A549 (cell line): Measurements from ENCODE around the gene FGF14. TPM values are rescaled to one million over a fixed set of nuclear protein-coding genes. Genes with fewer than 3 reads are reported as not detected.

Source experiments
- ATAC-seq, 2 experiments: fragments of 200-7000 bp in 1 of 2; fragments of >200 bp in 1 of 2; cut with Nextera tagmentation in 1 of 2; cut with Tn5 transposase in 1 of 2; 3 replicates each; pipeline versions ENCODE4 v1.8.0 to v1.9.1; 2018 to 2020; ENCODE audit warnings: mild to moderate bottlenecking in 1 of 2, moderate library complexity in 1 of 2
- CTCF ChIA-PET: fragments of 300-600 bp; sonication (Branson Sonifier 250); formaldehyde crosslinking; extraction: SDS; loops from one replicate; lab custom pipeline; 2021; ENCODE audit warnings: antibody characterized with exemption, inconsistent platforms; lab: Yijun Ruan, JAX
- POLR2A ChIA-PET: fragments of 350-600 bp; formaldehyde crosslinking; extraction: SDS; loops from one replicate; lab custom pipeline; 2021; ENCODE audit warnings: antibody characterized with exemption, inconsistent platforms; lab: Yijun Ruan, JAX
- DNase-seq, 2 experiments: peaks; one replicate each; pipeline versions ENCODE4 v3.0.0 to v3.0.0-alpha.2; 2011 to 2016; ENCODE audit warnings: low read depth in 1 of 2, low spot score in 1 of 2
- FAIRE-seq: peaks from 2 replicates; lab custom pipeline; 2011; peaks lifted over from hg19 to GRCh38; lab: Jason Lieb, UNC
- H3K27ac ChIP-seq, 2 experiments: fragments of >200 bp; sonication (Bioruptor Twin); formaldehyde crosslinking; 3 replicates each; pipeline ENCODE4 v1.5.1; 2016 to 2017
- H3K4me1 ChIP-seq: fragments of >200 bp; sonication (Bioruptor Twin); formaldehyde crosslinking; 3 replicates; pipeline ENCODE4 v1.6.1; 2016
- H3K4me2 ChIP-seq: fragments of >200 bp; sonication (Bioruptor Twin); formaldehyde crosslinking; 3 replicates; pipeline ENCODE4 v1.6.1; 2016
- H3K4me3 ChIP-seq: fragments of >200 bp; sonication (Bioruptor Twin); formaldehyde crosslinking; 3 replicates; pipeline ENCODE4 v1.5.1; 2016
- H3K9me3 ChIP-seq: fragments of >200 bp; sonication (Bioruptor Twin); formaldehyde crosslinking; 3 replicates; pipeline ENCODE4 v1.6.1; 2016
- CBX2 ChIP-seq: fragments of 200-600 bp; sonication (generic); IDR thresholded peaks from 2 replicates; pipeline ENCODE4 v1.6.1; 2016; ENCODE audit warnings: low read depth, mild to moderate bottlenecking, borderline replicate concordance
- CBX8 ChIP-seq: fragments of 200-600 bp; sonication (generic); IDR thresholded peaks from 2 replicates; pipeline ENCODE4 v1.6.1; 2016
- E2F6 ChIP-seq: IDR thresholded peaks from 2 replicates; pipeline ENCODE4 v1.6.1; 2012; ENCODE audit warnings: low read depth, borderline replicate concordance
- HDAC2 ChIP-seq: fragments of 200-600 bp; sonication (generic); IDR thresholded peaks from 2 replicates; pipeline ENCODE4 v1.6.1; 2016
- HES2 ChIP-seq: fragments of >200 bp; sonication (Bioruptor Twin); formaldehyde crosslinking; IDR thresholded peaks from 2 replicates; pipeline ENCODE4 v1.6.1; 2016
- HOXB5 ChIP-seq: fragments of 250-450 bp; sonication (Bioruptor Pico); IDR thresholded peaks from 2 replicates; pipeline ENCODE4 v1.5.0; 2020; ENCODE audit warnings: mild to moderate bottlenecking, moderate library complexity
- JUN ChIP-seq, 2 experiments: fragments of >200 bp; sonication (Bioruptor Twin); formaldehyde crosslinking; IDR thresholded peaks; 2 replicates in 1 of 2; 3 replicates in 1 of 2; pipeline ENCODE4 v1.6.1; 2016 to 2017
- KDM1A ChIP-seq: fragments of 200-600 bp; sonication (generic); IDR thresholded peaks from 2 replicates; pipeline ENCODE4 v1.6.1; 2016; ENCODE audit warnings: low read depth, mild to moderate bottlenecking
- POLR2AphosphoS2 ChIP-seq: conservative IDR thresholded peaks from 2 replicates; pipeline ENCODE4 v1.6.1; 2012; ENCODE audit warnings: low read length, improper control_type of control experiment, inconsistent platforms
- RARB ChIP-seq: fragments of 250-450 bp; sonication (Bioruptor Pico); IDR thresholded peaks from 2 replicates; pipeline ENCODE4 v1.8.0; 2021; ENCODE audit warnings: mild to moderate bottlenecking, moderate library complexity
- RFX5 ChIP-seq: fragments of 450-650 bp; IDR thresholded peaks from 2 replicates; pipeline ENCODE4 v1.7.1; 2014; ENCODE audit warnings: antibody characterized with exemption, mild to moderate bottlenecking, moderate library complexity
- USF2 ChIP-seq: fragments of 450-650 bp; IDR thresholded peaks from 2 replicates; pipeline ENCODE4 v1.6.1; 2014; ENCODE audit warnings: antibody characterized with exemption
- ZNF302 ChIP-seq: fragments of 250-450 bp; sonication (Bioruptor Pico); IDR thresholded peaks from 2 replicates; pipeline ENCODE4 v1.9.0; 2021; ENCODE audit warnings: inconsistent platforms, mild to moderate bottlenecking, moderate library complexity
- WGBS: methylation state at CpG from one replicate; pipeline ENCODE4 v1.1.6; 2017; ENCODE audit errors: missing lambda C conversion rate; 5-methylcytosine and 5-hydroxymethylcytosine counted together
- polyA plus RNA-seq, 4 experiments: library from polyadenylated mRNA; depleted of rRNA in 3 of 4; stranded (reverse); fragments of >200 nt; fragmentation: RNase III in 1 of 4; extraction: RNeasy Plus Mini Kit Qiagen cat#74134 plus additional on column Dnase treatment in 1 of 4; gene quantifications; 2 replicates in 3 of 4; 3 replicates in 1 of 4; pipeline ENCODE4 v1.2.3, GENCODE V29; 2011 to 2017
- TF ChIP-seq, protein P1 (sequence below): fragments of 250-450 bp; sonication (Bioruptor Pico); IDR thresholded peaks from 2 replicates; pipeline ENCODE4 v1.5.0; 2021; ENCODE audit warnings: mild to moderate bottlenecking, moderate library complexity, borderline replicate concordance
- TF ChIP-seq, protein P2 (sequence below): fragments of >200 bp; sonication (Bioruptor Twin); formaldehyde crosslinking; IDR thresholded peaks from 3 replicates; pipeline ENCODE4 v1.6.1; 2016
- TF ChIP-seq, protein P3 (sequence below): fragments of 250-450 bp; sonication (Bioruptor Pico); IDR thresholded peaks from 2 replicates; pipeline ENCODE4 v1.5.0; 2020; ENCODE audit warnings: low read depth, mild to moderate bottlenecking, moderate library complexity

The FGF14 gene
- polyA plus RNA-seq, 2 of the 4 experiments (the other 2 are of a cell fraction), result not detected

GRCh38 chr13:102028206-102028605 lies 373.6 kb downstream of the FGF14 start:
- CTCF ChIA-PET, result no interaction called here
- POLR2A ChIA-PET, result no interaction called here
- Histone ChIP-seq H3K4me2 (no peak overlapping the region), H3K9me3 (no peaks in the 10 kb centered on the region), H3K27ac (no peak overlapping the region), H3K4me3 (no peak overlapping the region), H3K4me1 (no peaks in the 10 kb centered on the region)
- ATAC-seq (no peak), FAIRE-seq (no peak), DNase-seq (no peak)
- TF ChIP-seq CBX2 (no peak), E2F6 (no peak), RFX5 (no peak), RARB (no peak), POLR2AphosphoS2 (no peak)
- whole genome bisulfite sequencing, result 12% methylated on average over 4 of the region's 4 CpGs

DNA sequence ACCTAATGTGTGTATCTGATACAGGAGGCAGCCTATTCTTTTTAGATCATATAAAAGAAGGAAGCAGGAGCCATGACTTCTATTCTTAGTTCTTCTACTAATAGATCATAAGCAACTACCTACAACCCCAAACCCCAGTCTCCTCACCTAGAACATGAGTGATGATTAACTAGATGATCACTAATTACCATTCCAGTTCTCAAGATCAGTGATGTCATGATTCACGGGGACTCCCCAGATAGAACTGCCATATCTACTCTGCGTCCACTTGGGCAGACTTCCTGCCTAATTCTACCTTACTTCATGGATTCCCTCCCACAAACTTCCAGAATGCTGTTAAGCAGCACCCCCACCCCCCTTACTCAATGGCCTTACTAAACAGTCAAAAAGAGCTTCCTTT lies 380.1 kb downstream of the FGF14 start:
- no peak overlapping the region for H3K4me2 ChIP-seq
- no peak overlapping the region for H3K4me3 ChIP-seq
- ChIA-PET CTCF (no interaction called here), POLR2A (no interaction called here)
- 9% methylated on average over 2 of the region's 2 CpGs for WGBS
- DNase-seq, result no peak
- no peaks in the 10 kb centered on the region for H3K9me3 ChIP-seq
- no peaks in the 10 kb centered on the region for H3K4me1 ChIP-seq
- no peak for FAIRE-seq
- TF ChIP-seq HES2, result no peak
- no peak overlapping the region for H3K27ac ChIP-seq
- no peak for ATAC-seq

- CTCF ChIA-PET, result no interaction called here
- no peak for FAIRE-seq
- Histone ChIP-seq H3K4me1 (no peaks in the 10 kb centered on the region), H3K4me3 (no peak overlapping the region), H3K4me2 (no peak overlapping the region), H3K27ac (no peak overlapping the region), H3K9me3 (no peaks in the 10 kb centered on the region)
- POLR2A ChIA-PET, result no interaction called here
- TF ChIP-seq HOXB5 (CRISPR knock-in tag) (no peak), USF2 (no peak), JUN (IDR thresholded peaks at IDR 0.05) (no peak), KDM1A (no peak), CBX8 (no peak), POLR2AphosphoS2 (no peak), ZNF302 (CRISPR knock-in tag) (no peak), HDAC2 (no peak)
- TF ChIP-seq, protein P1, sequence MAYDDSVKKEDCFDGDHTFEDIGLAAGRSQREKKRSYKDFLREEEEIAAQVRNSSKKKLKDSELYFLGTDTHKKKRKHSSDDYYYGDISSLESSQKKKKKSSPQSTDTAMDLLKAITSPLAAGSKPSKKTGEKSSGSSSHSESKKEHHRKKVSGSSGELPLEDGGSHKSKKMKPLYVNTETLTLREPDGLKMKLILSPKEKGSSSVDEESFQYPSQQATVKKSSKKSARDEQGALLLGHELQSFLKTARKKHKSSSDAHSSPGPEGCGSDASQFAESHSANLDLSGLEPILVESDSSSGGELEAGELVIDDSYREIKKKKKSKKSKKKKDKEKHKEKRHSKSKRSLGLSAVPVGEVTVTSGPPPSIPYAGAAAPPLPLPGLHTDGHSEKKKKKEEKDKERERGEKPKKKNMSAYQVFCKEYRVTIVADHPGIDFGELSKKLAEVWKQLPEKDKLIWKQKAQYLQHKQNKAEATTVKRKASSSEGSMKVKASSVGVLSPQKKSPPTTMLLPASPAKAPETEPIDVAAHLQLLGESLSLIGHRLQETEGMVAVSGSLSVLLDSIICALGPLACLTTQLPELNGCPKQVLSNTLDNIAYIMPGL (CRISPR knock-in tag), result no peak
- TF ChIP-seq, protein P2, sequence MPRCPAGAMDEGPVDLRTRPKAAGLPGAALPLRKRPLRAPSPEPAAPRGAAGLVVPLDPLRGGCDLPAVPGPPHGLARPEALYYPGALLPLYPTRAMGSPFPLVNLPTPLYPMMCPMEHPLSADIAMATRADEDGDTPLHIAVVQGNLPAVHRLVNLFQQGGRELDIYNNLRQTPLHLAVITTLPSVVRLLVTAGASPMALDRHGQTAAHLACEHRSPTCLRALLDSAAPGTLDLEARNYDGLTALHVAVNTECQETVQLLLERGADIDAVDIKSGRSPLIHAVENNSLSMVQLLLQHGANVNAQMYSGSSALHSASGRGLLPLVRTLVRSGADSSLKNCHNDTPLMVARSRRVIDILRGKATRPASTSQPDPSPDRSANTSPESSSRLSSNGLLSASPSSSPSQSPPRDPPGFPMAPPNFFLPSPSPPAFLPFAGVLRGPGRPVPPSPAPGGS, result no peak
- no peak for ATAC-seq
- DNase-seq, result no peak
- WGBS, result 0% methylated on average over 4 of the region's 4 CpGs
Observed at GRCh38 chr13:102020611-102021216, 381.1 kb downstream of the FGF14 start.

GRCh38 chr13:102018716-102019115 lies 383.1 kb downstream of the FGF14 start:
- ChIA-PET CTCF (no interaction called here), POLR2A (no interaction called here)
- Histone ChIP-seq H3K27ac (no peak overlapping the region), H3K4me1 (no peaks in the 10 kb centered on the region), H3K4me2 (no peak overlapping the region), H3K4me3 (no peak overlapping the region), H3K9me3 (no peaks in the 10 kb centered on the region)
- FAIRE-seq (no peak), DNase-seq (no peak), ATAC-seq (no peak)
- TF ChIP-seq POLR2AphosphoS2 (no peak), HDAC2 (no peak), JUN (IDR thresholded peaks at IDR 0.05) (no peak), KDM1A (no peak)
- TF ChIP-seq, protein P3, sequence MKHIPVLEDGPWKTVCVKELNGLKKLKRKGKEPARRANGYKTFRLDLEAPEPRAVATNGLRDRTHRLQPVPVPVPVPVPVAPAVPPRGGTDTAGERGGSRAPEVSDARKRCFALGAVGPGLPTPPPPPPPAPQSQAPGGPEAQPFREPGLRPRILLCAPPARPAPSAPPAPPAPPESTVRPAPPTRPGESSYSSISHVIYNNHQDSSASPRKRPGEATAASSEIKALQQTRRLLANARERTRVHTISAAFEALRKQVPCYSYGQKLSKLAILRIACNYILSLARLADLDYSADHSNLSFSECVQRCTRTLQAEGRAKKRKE (CRISPR knock-in tag), result no peak
- TF ChIP-seq, protein P2, result no peak
